ENCODE measurements around the gene GBX1. TPM values are rescaled to one million over a fixed set of nuclear protein-coding genes. Genes with fewer than 3 reads are reported as not detected.

Gene GBX1
- total RNA-seq, 2 donors from 2014 or later: not detected

GRCh38 chr7:151179287-151179860, 11.9 kb upstream of the GBX1 start:
- Mint-ChIP-seq H3K9me3 (peaks cover 5% of the 10 kb centered on the region), H3K36me3 (ENCODE audit: low read depth) (peaks cover 2% of the 10 kb centered on the region), H3K27ac (no peak overlapping the region), H3K4me3 (no peak overlapping the region), H3K4me1 (peaks cover 2% of the 10 kb centered on the region), H3K27me3 (ENCODE audit: insufficient read depth) (peaks cover 64% of the 10 kb centered on the region)
- H3K9ac ChIP-seq (ENCODE audit: extremely low read depth, low read length, poor library complexity, severe bottlenecking): no peak overlapping the region
- peak; percentile 21 for DNase-seq
- H3K4me3 ChIP-seq (ENCODE audit: low read length): no peak overlapping the region
- no peaks in the 10 kb centered on the region for H3K36me3 ChIP-seq (ENCODE audit: control insufficient read depth, insufficient read depth, low read length)
- TF ChIP-seq, protein P1, sequence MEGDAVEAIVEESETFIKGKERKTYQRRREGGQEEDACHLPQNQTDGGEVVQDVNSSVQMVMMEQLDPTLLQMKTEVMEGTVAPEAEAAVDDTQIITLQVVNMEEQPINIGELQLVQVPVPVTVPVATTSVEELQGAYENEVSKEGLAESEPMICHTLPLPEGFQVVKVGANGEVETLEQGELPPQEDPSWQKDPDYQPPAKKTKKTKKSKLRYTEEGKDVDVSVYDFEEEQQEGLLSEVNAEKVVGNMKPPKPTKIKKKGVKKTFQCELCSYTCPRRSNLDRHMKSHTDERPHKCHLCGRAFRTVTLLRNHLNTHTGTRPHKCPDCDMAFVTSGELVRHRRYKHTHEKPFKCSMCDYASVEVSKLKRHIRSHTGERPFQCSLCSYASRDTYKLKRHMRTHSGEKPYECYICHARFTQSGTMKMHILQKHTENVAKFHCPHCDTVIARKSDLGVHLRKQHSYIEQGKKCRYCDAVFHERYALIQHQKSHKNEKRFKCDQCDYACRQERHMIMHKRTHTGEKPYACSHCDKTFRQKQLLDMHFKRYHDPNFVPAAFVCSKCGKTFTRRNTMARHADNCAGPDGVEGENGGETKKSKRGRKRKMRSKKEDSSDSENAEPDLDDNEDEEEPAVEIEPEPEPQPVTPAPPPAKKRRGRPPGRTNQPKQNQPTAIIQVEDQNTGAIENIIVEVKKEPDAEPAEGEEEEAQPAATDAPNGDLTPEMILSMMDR (conservative IDR thresholded peaks at IDR 0.05): no peak
- H3K27ac ChIP-seq (ENCODE audit: low read depth, low read length): no peak overlapping the region
- no peaks in the 10 kb centered on the region for H3K4me1 ChIP-seq (ENCODE audit: control insufficient read depth, insufficient read depth, low read length)
- WGBS, 2 experiments (ENCODE audit: insufficient coverage in 1 of 2, insufficient read length in 1 of 2): 86 to 91% methylated on average over 3 to 8 of the region's 8 CpGs
- H3K9me3 ChIP-seq (ENCODE audit: control insufficient read depth, low read length): no peaks in the 10 kb centered on the region
- peaks cover 10% of the 10 kb centered on the region for H3K27me3 ChIP-seq (ENCODE audit: control insufficient read depth, insufficient read depth, low read length, poor library complexity, severe bottlenecking)

DNA sequence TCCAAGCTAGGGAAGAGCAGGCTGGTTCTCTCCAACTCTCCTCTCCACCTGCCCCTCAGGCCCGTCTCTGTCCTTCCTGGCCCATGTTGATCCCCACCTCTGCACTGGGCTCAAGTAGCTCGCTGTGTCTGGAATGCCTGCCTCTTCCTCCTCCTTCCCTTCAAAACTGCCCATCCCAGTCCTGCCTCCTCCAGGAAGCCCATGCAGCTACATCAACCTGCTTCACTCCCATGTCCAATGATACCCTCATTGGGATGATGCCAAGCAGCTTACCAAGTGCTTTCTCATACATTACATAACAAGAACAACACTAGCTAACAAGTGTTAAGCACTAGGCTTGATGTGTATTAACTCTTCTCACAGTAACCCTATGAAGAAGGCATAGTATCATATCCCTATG, 11.3 kb upstream of the GBX1 start:
- H3K9me3 ChIP-seq (ENCODE audit: control insufficient read depth, low read length): no peaks in the 10 kb centered on the region
- no peaks in the 10 kb centered on the region for H3K4me1 ChIP-seq (ENCODE audit: control insufficient read depth, insufficient read depth, low read length)
- Mint-ChIP-seq H3K4me1 (peaks cover 2% of the 10 kb centered on the region), H3K9me3 (peaks cover 8% of the 10 kb centered on the region), H3K27me3 (ENCODE audit: insufficient read depth) (peaks cover 65% of the 10 kb centered on the region), H3K4me3 (no peak overlapping the region), H3K36me3 (ENCODE audit: low read depth) (peaks cover 2% of the 10 kb centered on the region), H3K27ac (no peak overlapping the region)
- H3K27me3 ChIP-seq (ENCODE audit: control insufficient read depth, insufficient read depth, low read length, poor library complexity, severe bottlenecking): peaks cover 10% of the 10 kb centered on the region
- H3K9ac ChIP-seq (ENCODE audit: extremely low read depth, low read length, poor library complexity, severe bottlenecking): no peak overlapping the region
- 80 to 85% methylated on average over 1 to 2 of the region's 2 CpGs for WGBS, 2 experiments (ENCODE audit: insufficient coverage in 1 of 2, insufficient read length in 1 of 2)
- TF ChIP-seq, protein P1 (conservative IDR thresholded peaks at IDR 0.05): no peak
- no peaks in the 10 kb centered on the region for H3K36me3 ChIP-seq (ENCODE audit: control insufficient read depth, insufficient read depth, low read length)
- peak; percentile 40 for DNase-seq
- no peak overlapping the region for H3K4me3 ChIP-seq (ENCODE audit: low read length)
- H3K27ac ChIP-seq (ENCODE audit: low read depth, low read length): no peak overlapping the region

DNA sequence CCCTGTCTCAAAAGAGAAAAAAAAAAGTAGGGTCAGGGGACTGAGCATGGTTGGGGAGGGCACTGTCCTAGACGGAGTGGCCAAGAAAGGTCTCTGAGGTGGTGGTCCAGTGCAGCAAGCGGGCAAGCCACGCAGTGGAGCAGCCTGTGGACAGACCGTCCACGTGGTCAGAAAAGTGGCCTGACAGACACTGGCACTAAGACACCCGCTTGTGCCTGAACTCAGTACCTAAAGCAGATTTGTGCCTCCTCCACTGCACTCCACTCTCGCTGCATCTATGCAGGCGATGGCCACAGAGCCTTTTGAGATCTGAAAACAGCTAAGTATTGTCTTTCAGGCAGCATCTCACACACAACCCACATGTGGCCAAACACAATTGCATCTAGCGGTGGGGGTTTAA, 10.7 kb upstream of the GBX1 start:
- Histone ChIP-seq H3K36me3 (ENCODE audit: control insufficient read depth, insufficient read depth, low read length) (no peaks in the 10 kb centered on the region), H3K9me3 (ENCODE audit: control insufficient read depth, low read length) (peaks cover 2% of the 10 kb centered on the region), H3K9ac (ENCODE audit: extremely low read depth, low read length, poor library complexity, severe bottlenecking) (no peak overlapping the region), H3K4me1 (ENCODE audit: control insufficient read depth, insufficient read depth, low read length) (no peaks in the 10 kb centered on the region), H3K27ac (ENCODE audit: low read depth, low read length) (no peak overlapping the region), H3K4me3 (ENCODE audit: low read length) (no peak overlapping the region), H3K27me3 (ENCODE audit: control insufficient read depth, insufficient read depth, low read length, poor library complexity, severe bottlenecking) (peaks cover 13% of the 10 kb centered on the region)
- DNase-seq: no peak
- Mint-ChIP-seq H3K27me3 (ENCODE audit: insufficient read depth) (peaks cover 71% of the 10 kb centered on the region), H3K9me3 (peaks cover 14% of the 10 kb centered on the region), H3K36me3 (ENCODE audit: low read depth) (peaks cover 2% of the 10 kb centered on the region), H3K27ac (no peak overlapping the region), H3K4me1 (peaks cover 2% of the 10 kb centered on the region), H3K4me3 (no peak overlapping the region)
- TF ChIP-seq, protein P1 (conservative IDR thresholded peaks at IDR 0.05): no peak
- WGBS, 2 experiments (ENCODE audit: insufficient coverage in 1 of 2, insufficient read length in 1 of 2): 92 to 93% methylated on average over 7 to 9 of the region's 9 CpGs

Data from endodermal cell (in vitro differentiated cells).